GM23248 (cell line): Measurements from ENCODE around the gene SDE2. TPM values are rescaled to one million over a fixed set of nuclear protein-coding genes. Genes with fewer than 3 reads are reported as not detected.
"Not testable (repeated sequence)": the region's sequence is repeated elsewhere in the genome, so short reads cannot be mapped to it uniquely, and the experiment has no call there.

ENCODE experiments used
- DNase-seq: peaks from one replicate; pipeline ENCODE4 v3.0.0-alpha.2; 2015
- H2AFZ ChIP-seq: fragments of 200-600 bp; sonication (generic); 2 replicates; pipeline ENCODE4 v1.6.1; 2016; ENCODE audit warnings: antibody characterized with exemption
- H3F3A ChIP-seq: fragments of 200-600 bp; sonication (generic); 2 replicates; pipeline ENCODE4 v1.6.1; 2016; ENCODE audit warnings: mild to moderate bottlenecking, antibody characterized with exemption, mixed run types; ENCODE audit not compliant: insufficient read depth
- H3K27ac ChIP-seq: fragments of 200-600 bp; sonication (generic); 2 replicates; pipeline ENCODE4 v1.5.1; 2016; ENCODE audit warnings: mild to moderate bottlenecking
- H3K27me3 ChIP-seq: fragments of 200-600 bp; sonication (generic); replicated peaks from 2 replicates; pipeline ENCODE4 v1.6.1; 2016; ENCODE audit warnings: mild to moderate bottlenecking; ENCODE audit not compliant: insufficient read depth
- H3K36me3 ChIP-seq: fragments of 200-600 bp; sonication (generic); 2 replicates; pipeline ENCODE4 v1.6.1; 2016; ENCODE audit warnings: low read depth, mild to moderate bottlenecking
- H3K4me1 ChIP-seq: fragments of 200-600 bp; sonication (generic); 2 replicates; pipeline ENCODE4 v1.6.1; 2016; ENCODE audit warnings: mild to moderate bottlenecking; ENCODE audit not compliant: insufficient read depth
- H3K4me2 ChIP-seq: fragments of 200-600 bp; sonication (generic); one replicate; pipeline ENCODE4 v1.6.1; 2016; ENCODE audit warnings: mild to moderate bottlenecking; ENCODE audit not compliant: unreplicated experiment
- H3K4me3 ChIP-seq: fragments of 200-600 bp; sonication (generic); 2 replicates; pipeline ENCODE4 v1.5.1; 2016; ENCODE audit warnings: mild to moderate bottlenecking
- H3K79me2 ChIP-seq: fragments of 200-600 bp; sonication (generic); 2 replicates; pipeline ENCODE4 v1.6.1; 2016; ENCODE audit warnings: mild to moderate bottlenecking; ENCODE audit not compliant: insufficient read depth
- H3K9ac ChIP-seq: fragments of 200-600 bp; sonication (generic); 2 replicates; pipeline ENCODE4 v1.6.1; 2016; ENCODE audit warnings: mild to moderate bottlenecking
- H3K9me2 ChIP-seq: fragments of 200-600 bp; sonication (generic); 2 replicates; pipeline ENCODE4 v1.6.1; 2016; ENCODE audit warnings: mixed run types, mild to moderate bottlenecking, moderate library complexity; ENCODE audit not compliant: insufficient read depth
- H3K9me3 ChIP-seq: fragments of 200-600 bp; sonication (generic); one replicate; pipeline ENCODE4 v1.6.1; 2017; ENCODE audit warnings: low read depth
- H4K20me1 ChIP-seq: fragments of 200-600 bp; sonication (generic); 2 replicates; pipeline ENCODE4 v1.6.0; 2016; ENCODE audit not compliant: insufficient read depth
- EZH2 ChIP-seq: fragments of 200-600 bp; sonication (generic); IDR thresholded peaks from 2 replicates; pipeline ENCODE4 v1.6.1; 2018; ENCODE audit warnings: antibody characterized with exemption, mild to moderate bottlenecking; ENCODE audit not compliant: insufficient read depth, poor library complexity, severe bottlenecking
- EZH2phosphoT487 ChIP-seq: fragments of 200-600 bp; sonication (generic); IDR thresholded peaks from 2 replicates; pipeline ENCODE4 v1.6.1; 2018; ENCODE audit warnings: antibody characterized with exemption, moderate library complexity, mild to moderate bottlenecking, low read depth; ENCODE audit not compliant: insufficient read depth
- WGBS, 2 experiments: methylation state at CpG; one replicate each; pipeline ENCODE4 v1.1.6; 2015 to 2017; ENCODE audit warnings: low lambda C conversion rate in 2 of 2, low coverage in 1 of 2; ENCODE audit errors: missing lambda C conversion rate in 2 of 2; 5-methylcytosine and 5-hydroxymethylcytosine counted together
- in situ Hi-C: fragments of 300-500 bp; cut with MboI; formaldehyde crosslinking; loops from 2 replicates; pipeline ENCODE4 v1.15.0; 2020
- polyA plus RNA-seq: library from polyadenylated mRNA; unstranded; fragments of >200 nt; fragmentation: Nextera tagmentation; extraction: Ambion mirVana; gene quantifications from 2 replicates; pipeline ENCODE4 v1.2.1, GENCODE V29; 2016
- total RNA-seq: library from RNA; depleted of rRNA; stranded (reverse); fragments of >200 nt; shearing (Covaris generic); gene quantifications from 2 replicates; pipeline ENCODE4 v1.2.3, GENCODE V29; 2014

Gene SDE2
- total and polyA plus RNA-seq, 2 experiments from 2014 or later: 18.0 to 21.6 TPM

- Histone ChIP-seq H3K79me2 (no peaks in the 10 kb centered on the region), H3K27me3 (no peaks in the 10 kb centered on the region), H4K20me1 (no peaks in the 10 kb centered on the region), H2AFZ (no peak overlapping the region), H3K27ac (no peak overlapping the region), H3K9me2 (no peaks in the 10 kb centered on the region), H3F3A (peaks cover 7% of the 10 kb centered on the region; the same call in 1 of the 2 replicates), H3K36me3 (no peaks in the 10 kb centered on the region), H3K9ac (no peak overlapping the region), H3K4me1 (no peaks in the 10 kb centered on the region), H3K9me3 (no peaks in the 10 kb centered on the region), H3K4me3 (no peak overlapping the region), H3K4me2 (no peak overlapping the region)
- 95 to 98% methylated on average over 5 of the region's 5 CpGs for WGBS, 2 experiments
- no peak for TF ChIP-seq EZH2phosphoT487
- TF ChIP-seq EZH2: no peak
- in situ Hi-C loops: loop anchor here (10.0 kb wide), 1 partner anchor 118 kb away; no protein-coding TSS in a partner anchor
- no peak for DNase-seq
These were observed 26.0 kb downstream of the SDE2 start for GRCh38 chr1:225973158-225973557.

GRCh38 chr1:225972344-225973152 is 26.6 kb downstream of the SDE2 start:
- no peak overlapping the region for H3K4me3 ChIP-seq
- H3K79me2 ChIP-seq: no peaks in the 10 kb centered on the region
- H2AFZ ChIP-seq: no peak overlapping the region
- in situ Hi-C loops: loop anchor here (10.0 kb wide), 1 partner anchor 118 kb away; no protein-coding TSS in a partner anchor
- H3K9ac ChIP-seq: no peak overlapping the region
- no peaks in the 10 kb centered on the region for H3K27me3 ChIP-seq
- WGBS, 2 experiments: 88 to 93% methylated on average over 15 of the region's 15 CpGs
- H3K4me2 ChIP-seq: no peak overlapping the region
- no peak overlapping the region for H3K27ac ChIP-seq
- H3F3A ChIP-seq: peaks cover 7% of the 10 kb centered on the region; the same call in 1 of the 2 replicates
- no peaks in the 10 kb centered on the region for H3K4me1 ChIP-seq
- TF ChIP-seq EZH2 (no peak), EZH2phosphoT487 (no peak)
- no peak for DNase-seq
- H4K20me1 ChIP-seq: no peaks in the 10 kb centered on the region
- no peaks in the 10 kb centered on the region for H3K9me2 ChIP-seq
- no peaks in the 10 kb centered on the region for H3K36me3 ChIP-seq
- H3K9me3 ChIP-seq: no peaks in the 10 kb centered on the region

- not testable (repeated sequence) for H3K4me3 ChIP-seq, H3K9ac ChIP-seq, H4K20me1 ChIP-seq, H3K9me2 ChIP-seq, H3K79me2 ChIP-seq, H3K36me3 ChIP-seq, DNase-seq, H3K4me1 ChIP-seq, H3K27me3 ChIP-seq, H3K9me3 ChIP-seq, H3K4me2 ChIP-seq, H3K27ac ChIP-seq, H3F3A ChIP-seq, H2AFZ ChIP-seq
- in situ Hi-C loops: loop anchor here (10.0 kb wide), 1 partner anchor 116 kb away; no protein-coding TSS in a partner anchor
- WGBS, 2 experiments: 87 to 88% methylated on average over 15 to 16 of the region's 16 CpGs
These were observed 28.5 kb downstream of the SDE2 start for GRCh38 chr1:225970592-225971157.

- H3F3A ChIP-seq, H3K79me2 ChIP-seq, H3K27me3 ChIP-seq, H3K27ac ChIP-seq, H3K9me2 ChIP-seq, H3K9me3 ChIP-seq, H2AFZ ChIP-seq, H4K20me1 ChIP-seq, H3K36me3 ChIP-seq, H3K9ac ChIP-seq, DNase-seq, H3K4me3 ChIP-seq, H3K4me1 ChIP-seq, H3K4me2 ChIP-seq: not testable (repeated sequence)
- WGBS, 2 experiments: 91 to 93% methylated on average over 7 to 26 of the region's 28 CpGs
- in situ Hi-C loops: loop anchor here (10.0 kb wide), 1 partner anchor 115 kb away; no protein-coding TSS in a partner anchor
These were observed 29.4 kb downstream of the SDE2 start for GRCh38 chr1:225969751-225970150.
